ENCODE measurements around the gene ZNF644.

DNA sequence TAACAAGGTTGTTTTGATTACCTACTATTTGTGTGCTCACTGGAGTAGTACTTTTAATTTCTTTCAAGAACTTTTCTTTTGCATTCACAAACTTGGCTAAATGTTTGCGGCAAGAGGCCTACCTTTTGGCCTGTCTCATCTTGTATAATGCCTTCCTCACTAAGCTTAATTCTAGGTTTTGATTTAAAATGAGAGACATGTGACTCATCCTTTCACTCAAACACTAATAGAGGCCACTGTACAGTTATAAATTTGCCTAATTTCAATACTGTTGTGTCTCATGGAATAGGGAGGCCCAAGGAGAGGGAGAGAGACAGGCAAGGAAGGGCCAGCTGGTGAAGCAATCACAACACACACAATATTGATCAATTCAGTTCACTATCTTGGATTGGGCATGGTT, 66.1 kb downstream of the ZNF644 start:
- TF ChIP-seq, protein P1, sequence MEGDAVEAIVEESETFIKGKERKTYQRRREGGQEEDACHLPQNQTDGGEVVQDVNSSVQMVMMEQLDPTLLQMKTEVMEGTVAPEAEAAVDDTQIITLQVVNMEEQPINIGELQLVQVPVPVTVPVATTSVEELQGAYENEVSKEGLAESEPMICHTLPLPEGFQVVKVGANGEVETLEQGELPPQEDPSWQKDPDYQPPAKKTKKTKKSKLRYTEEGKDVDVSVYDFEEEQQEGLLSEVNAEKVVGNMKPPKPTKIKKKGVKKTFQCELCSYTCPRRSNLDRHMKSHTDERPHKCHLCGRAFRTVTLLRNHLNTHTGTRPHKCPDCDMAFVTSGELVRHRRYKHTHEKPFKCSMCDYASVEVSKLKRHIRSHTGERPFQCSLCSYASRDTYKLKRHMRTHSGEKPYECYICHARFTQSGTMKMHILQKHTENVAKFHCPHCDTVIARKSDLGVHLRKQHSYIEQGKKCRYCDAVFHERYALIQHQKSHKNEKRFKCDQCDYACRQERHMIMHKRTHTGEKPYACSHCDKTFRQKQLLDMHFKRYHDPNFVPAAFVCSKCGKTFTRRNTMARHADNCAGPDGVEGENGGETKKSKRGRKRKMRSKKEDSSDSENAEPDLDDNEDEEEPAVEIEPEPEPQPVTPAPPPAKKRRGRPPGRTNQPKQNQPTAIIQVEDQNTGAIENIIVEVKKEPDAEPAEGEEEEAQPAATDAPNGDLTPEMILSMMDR (IDR thresholded peaks at IDR 0.05), result no peak
- TF ChIP-seq POLR2A (IDR thresholded peaks at IDR 0.05), result no peak

Data from heart left ventricle (tissue), 13 donors.